H9 (cell line): ENCODE measurements around the gene NUBPL. TPM values are rescaled to one million over a fixed set of nuclear protein-coding genes. Genes with fewer than 3 reads are reported as not detected.

ENCODE experiments used
- DNase-seq: peaks from one replicate; pipeline ENCODE4 v3.0.0-alpha.2; 2017
- H2AFZ ChIP-seq: one replicate; pipeline ENCODE4 v1.6.1; 2013; ENCODE audit warnings: mild to moderate bottlenecking, low read length, control low read depth, moderate library complexity
- H2AK5ac ChIP-seq: 2 replicates; pipeline ENCODE4 v1.6.1; 2013; ENCODE audit warnings: low read length, control low read depth, mixed read lengths; ENCODE audit not compliant: insufficient read length
- H2BK120ac ChIP-seq: one replicate; pipeline ENCODE4 v1.6.1; 2013; ENCODE audit warnings: low read depth, mild to moderate bottlenecking, low read length, control low read depth, inconsistent platforms; ENCODE audit not compliant: poor library complexity, severe bottlenecking
- H2BK12ac ChIP-seq: 2 replicates; pipeline ENCODE4 v1.6.1; 2013; ENCODE audit warnings: low read length, control low read depth, mixed read lengths, low read depth; ENCODE audit not compliant: insufficient read length
- H2BK15ac ChIP-seq: 2 replicates; pipeline ENCODE4 v1.6.1; 2013; ENCODE audit warnings: low read depth, low read length, control low read depth
- H2BK20ac ChIP-seq: one replicate; pipeline ENCODE4 v1.6.1; 2013; ENCODE audit warnings: low read depth, mild to moderate bottlenecking, low read length, control low read depth, inconsistent platforms; ENCODE audit not compliant: poor library complexity, severe bottlenecking
- H2BK5ac ChIP-seq: 2 replicates; pipeline ENCODE4 v1.6.1; 2013; ENCODE audit warnings: low read length, control low read depth, mixed read lengths; ENCODE audit not compliant: insufficient read length
- H3K14ac ChIP-seq: 2 replicates; pipeline ENCODE4 v1.6.1; 2013; ENCODE audit warnings: low read length, control low read depth; ENCODE audit not compliant: insufficient read depth
- H3K18ac ChIP-seq: 2 replicates; pipeline ENCODE4 v1.6.1; 2013; ENCODE audit warnings: low read depth, mild to moderate bottlenecking, mixed read lengths, low read length, control low read depth; ENCODE audit not compliant: insufficient read length
- H3K23ac ChIP-seq: 2 replicates; pipeline ENCODE4 v1.6.1; 2013; ENCODE audit warnings: low read length, control low read depth, mixed read lengths, low read depth; ENCODE audit not compliant: insufficient read length
- H3K23me2 ChIP-seq: 2 replicates; pipeline ENCODE4 v1.6.1; 2013; ENCODE audit warnings: low read depth, mild to moderate bottlenecking, mixed read lengths, low read length, control low read depth; ENCODE audit not compliant: insufficient read length, poor library complexity, severe bottlenecking
- H3K27ac ChIP-seq: 2 replicates; pipeline ENCODE4 v1.5.1; 2013; ENCODE audit warnings: low read length, control low read depth, mixed read lengths, low read depth; ENCODE audit not compliant: insufficient read length
- H3K27me3 ChIP-seq: 2 replicates; pipeline ENCODE4 v1.6.1; 2013; ENCODE audit warnings: low read length, control low read depth, inconsistent platforms; ENCODE audit not compliant: insufficient read depth
- H3K4ac ChIP-seq: 2 replicates; pipeline ENCODE4 v1.6.1; 2013; ENCODE audit warnings: low read depth, mild to moderate bottlenecking, control low read depth, inconsistent platforms, low read length, moderate library complexity
- H3K4me1 ChIP-seq: 2 replicates; pipeline ENCODE4 v1.6.1; 2013; ENCODE audit warnings: low read length, control low read depth, inconsistent platforms; ENCODE audit not compliant: insufficient read depth
- H3K4me2 ChIP-seq: 2 replicates; pipeline ENCODE4 v1.6.1; 2013; ENCODE audit warnings: low read length, control low read depth, mixed read lengths; ENCODE audit not compliant: insufficient read length, insufficient read depth
- H3K56ac ChIP-seq: 2 replicates; pipeline ENCODE4 v1.6.1; 2013; ENCODE audit warnings: low read depth, mild to moderate bottlenecking, mixed read lengths, low read length, control low read depth; ENCODE audit not compliant: insufficient read length
- H3K79me1 ChIP-seq: 2 replicates; pipeline ENCODE4 v1.6.1; 2013; ENCODE audit warnings: low read depth, mild to moderate bottlenecking, moderate library complexity, low read length, control low read depth, inconsistent platforms; ENCODE audit not compliant: insufficient read depth, poor library complexity, severe bottlenecking
- H3K79me2 ChIP-seq: 2 replicates; pipeline ENCODE4 v1.6.1; 2013; ENCODE audit warnings: low read length, control low read depth, inconsistent platforms; ENCODE audit not compliant: insufficient read depth
- H3K9ac ChIP-seq: 2 replicates; pipeline ENCODE4 v1.6.1; 2013; ENCODE audit warnings: low read length, control low read depth, mixed read lengths; ENCODE audit not compliant: insufficient read length; ENCODE audit errors: extremely low read depth
- H3K9me3 ChIP-seq: one replicate; pipeline ENCODE4 v1.6.1; 2013; ENCODE audit warnings: low read depth, low read length, inconsistent platforms; ENCODE audit not compliant: control insufficient read depth
- H3T11ph ChIP-seq: one replicate; pipeline ENCODE4 v1.6.1; 2013; ENCODE audit warnings: mild to moderate bottlenecking, low read length, control low read depth, inconsistent platforms
- H4K20me1 ChIP-seq: one replicate; pipeline ENCODE4 v1.6.1; 2013; ENCODE audit not compliant: control insufficient read depth, insufficient read length, insufficient read depth
- H4K5ac ChIP-seq: 2 replicates; pipeline ENCODE4 v1.6.1; 2013; ENCODE audit warnings: low read depth, mild to moderate bottlenecking, mixed read lengths, low read length, control low read depth; ENCODE audit not compliant: insufficient read length
- H4K8ac ChIP-seq: replicated peaks from 2 replicates; pipeline ENCODE4 v1.6.1; 2013; ENCODE audit warnings: low read length, control low read depth, mixed read lengths, low read depth; ENCODE audit not compliant: insufficient read length
- H4K91ac ChIP-seq: 2 replicates; pipeline ENCODE4 v1.6.1; 2013; ENCODE audit warnings: low read depth, mild to moderate bottlenecking, moderate library complexity, mixed read lengths, low read length, control low read depth; ENCODE audit not compliant: insufficient read length
- H3K27ac Mint-ChIP-seq, 3 experiments: 2 replicates in 2 of 3; 3 replicates in 1 of 3; pipeline ENCODE4 v1.8.0; 2020 to 2021; ENCODE audit warnings: mixed read lengths in 3 of 3, mild to moderate bottlenecking in 1 of 3, moderate library complexity in 1 of 3
- H3K27me3 Mint-ChIP-seq: 2 replicates; pipeline ENCODE4 v1.8.0; 2021; ENCODE audit warnings: low read depth, mild to moderate bottlenecking, moderate library complexity, mixed read lengths
- H3K36me3 Mint-ChIP-seq, 3 experiments: 2 replicates in 2 of 3; 3 replicates in 1 of 3; pipeline ENCODE4 v1.8.0; 2020 to 2021; ENCODE audit warnings: low read depth in 3 of 3, mixed read lengths in 3 of 3; ENCODE audit not compliant: insufficient read depth in 1 of 3
- H3K4me1 Mint-ChIP-seq, 2 experiments: 2 replicates each; pipeline ENCODE4 v1.8.0; 2020; ENCODE audit warnings: mixed read lengths in 2 of 2
- H3K4me3 Mint-ChIP-seq, 2 experiments: 2 replicates in 1 of 2; 3 replicates in 1 of 2; pipeline ENCODE4 v1.8.0; 2020 to 2021; ENCODE audit warnings: mild to moderate bottlenecking in 2 of 2, mixed read lengths in 2 of 2, moderate library complexity in 1 of 2
- H3K9me3 Mint-ChIP-seq, 2 experiments: 2 replicates in 1 of 2; 3 replicates in 1 of 2; pipeline ENCODE4 v1.8.0; 2020; ENCODE audit warnings: mild to moderate bottlenecking in 2 of 2, mixed read lengths in 2 of 2, moderate library complexity in 1 of 2
- CTCF ChIP-seq: fragments of 200-600 bp; sonication (generic); conservative IDR thresholded peaks from 3 replicates; pipeline ENCODE4 v1.8.0; 2021; ENCODE audit warnings: antibody characterized with exemption, mild to moderate bottlenecking
- WGBS: extraction: QIAGEN DNeasy Blood & Tissue Kit; methylation state at CpG from one replicate; pipeline ENCODE4 v1.1.7; 2013; ENCODE audit warnings: missing lambda C conversion rate, low lambda C conversion rate, mixed read lengths; ENCODE audit not compliant: insufficient read length; ENCODE audit errors: extremely low coverage; 5-methylcytosine and 5-hydroxymethylcytosine counted together
- total RNA-seq: library from RNA; stranded (reverse); gene quantifications from 2 replicates; pipeline ENCODE4 v1.2.1, GENCODE V29; 2021

Gene NUBPL
- total RNA-seq, 1 experiment from 2014 or later = 14.8 TPM

- no peak overlapping the region for H2BK5ac ChIP-seq
- no peak overlapping the region for H3K4me2 ChIP-seq
- H3K14ac ChIP-seq = no peak overlapping the region
- H3K23ac ChIP-seq = no peak overlapping the region
- no peaks in the 10 kb centered on the region for H4K20me1 ChIP-seq
- DNase-seq = no peak
- H3K27me3 ChIP-seq = no peaks in the 10 kb centered on the region
- H3K79me2 ChIP-seq = no peaks in the 10 kb centered on the region
- H2AK5ac ChIP-seq = no peak overlapping the region
- no peak overlapping the region for H3K9ac ChIP-seq
- H3K9me3 ChIP-seq = no peaks in the 10 kb centered on the region
- H3T11ph ChIP-seq = no peak overlapping the region
- no peak overlapping the region for H2BK15ac ChIP-seq
- no CpG with 5 or more reads among the region's 3 CpGs for WGBS
- Mint-ChIP-seq H3K36me3 (peaks cover 3 to 21% (median 16%) of the 10 kb centered on the region in 3 experiments; a peak in 6 of 7 replicates), H3K4me3 (no peak overlapping the region), H3K4me1 (peaks cover 0 to 4% of the 10 kb centered on the region in 2 experiments; a peak in 1 of 4 replicates), H3K9me3 (peaks cover 17 to 28% of the 10 kb centered on the region in 2 experiments), H3K27ac (no peak overlapping the region), H3K27me3 (no peaks in the 10 kb centered on the region)
- no peak overlapping the region for H2BK120ac ChIP-seq
- H3K79me1 ChIP-seq = no peaks in the 10 kb centered on the region
- H3K56ac ChIP-seq = no peak overlapping the region
- no peak overlapping the region for H4K8ac ChIP-seq
- H4K91ac ChIP-seq = no peak overlapping the region
- no peak overlapping the region for H2BK20ac ChIP-seq
- H2BK12ac ChIP-seq = no peak overlapping the region
- H2AFZ ChIP-seq = no peak overlapping the region
- no peak overlapping the region for H3K27ac ChIP-seq
- no peak overlapping the region for H3K18ac ChIP-seq
- no peak overlapping the region for H4K5ac ChIP-seq
- no peak for TF ChIP-seq CTCF
- H3K4me1 ChIP-seq = no peaks in the 10 kb centered on the region
- H3K4ac ChIP-seq = no peak overlapping the region
- no peaks in the 10 kb centered on the region for H3K23me2 ChIP-seq
Observed at GRCh38 chr14:31909977-31910376, 348.8 kb downstream of the NUBPL start.

Other genes starting within 250 kb of the NUBPL start
- 21.2 and 23.9 TPM in 2 replicates for gene HEATR5A, start 140.9 kb upstream of the NUBPL start, total RNA-seq
- 14.8 and 15.6 TPM in 2 replicates for gene DTD2, start 103.9 kb upstream of the NUBPL start, total RNA-seq
- not detected in 2 replicates for gene GPR33, start 73.4 kb upstream of the NUBPL start, total RNA-seq